Mesodermal cell (in vitro differentiated cells): ENCODE results near the gene CFAP97. TPM values are rescaled to one million over a fixed set of nuclear protein-coding genes. Genes with fewer than 3 reads are reported as not detected.
"Not testable (repeated sequence)": the region's sequence is repeated elsewhere in the genome, so short reads cannot be mapped to it uniquely, and the experiment has no call there.

ENCODE experiments used
- H3K27ac ChIP-seq: 2 replicates; pipeline ENCODE4 v1.7.0; 2013; ENCODE audit warnings: mild to moderate bottlenecking, low read depth, low read length, moderate library complexity; ENCODE audit not compliant: severe bottlenecking
- H3K36me3 ChIP-seq: 2 replicates; pipeline ENCODE4 v1.7.1; 2013; ENCODE audit warnings: mild to moderate bottlenecking, low read length, moderate library complexity; ENCODE audit not compliant: control insufficient read depth, insufficient read depth
- H3K4me1 ChIP-seq: one replicate; pipeline ENCODE4 v1.7.1; 2013; ENCODE audit warnings: mild to moderate bottlenecking, low read length; ENCODE audit not compliant: insufficient read depth, control insufficient read depth, poor library complexity, severe bottlenecking
- H3K4me3 ChIP-seq: 2 replicates; pipeline ENCODE4 v1.7.0; 2013; ENCODE audit warnings: low read length, control low read depth, mild to moderate bottlenecking; ENCODE audit not compliant: insufficient read depth, poor library complexity, severe bottlenecking; ENCODE audit errors: extremely low read depth
- H3K9me3 ChIP-seq: 2 replicates; pipeline ENCODE4 v1.7.1; 2013; ENCODE audit warnings: mild to moderate bottlenecking, low read length, moderate library complexity; ENCODE audit not compliant: control insufficient read depth
- WGBS, 2 experiments: methylation state at CpG; one replicate each; pipeline ENCODE4 v1.1.5; 2013; ENCODE audit warnings: missing lambda C conversion rate in 2 of 2; ENCODE audit not compliant: insufficient coverage in 2 of 2; 5-methylcytosine and 5-hydroxymethylcytosine counted together
- polyA plus RNA-seq, 2 experiments: library from polyadenylated mRNA; stranded (reverse); fragments of 50-300 nt; gene quantifications; one replicate each; pipeline ENCODE4 v1.2.3, GENCODE V29; 2013

CFAP97 gene
- 20.4 TPM for polyA plus RNA-seq (2013, experiment 1 of 2)
- polyA plus RNA-seq (2013, experiment 2 of 2): 21.3 TPM

- peaks cover 4% of the 10 kb centered on the region for H3K36me3 ChIP-seq
- 1% methylated on average over 68 to 92 of the region's 103 CpGs for WGBS, 2 experiments
- no peaks in the 10 kb centered on the region for H3K9me3 ChIP-seq
- H3K4me1 ChIP-seq: peaks cover 4% of the 10 kb centered on the region
- peak within 1 kb of the TSS; percentile 67 for H3K27ac ChIP-seq
- H3K4me3 ChIP-seq: peak within 1 kb of the TSS; percentile 55
Observed at GRCh38 chr4:185203486-185204237, at the start of gene CFAP97. CFAP97 (minus strand) TSS chr4:185204000; CDS start chr4:185191196, 12,804 bp downstream.

- H3K27ac ChIP-seq: no peak overlapping the region
- no peak overlapping the region for H3K4me3 ChIP-seq
- no peaks in the 10 kb centered on the region for H3K36me3 ChIP-seq
- H3K4me1 ChIP-seq: no peaks in the 10 kb centered on the region
- no CpG with 5 or more reads among the region's 2 CpGs for WGBS, 2 experiments
- H3K9me3 ChIP-seq: no peaks in the 10 kb centered on the region
Observed at GRCh38 chr4:185249105-185249504, 45.3 kb upstream of the CFAP97 start.

- WGBS, 2 experiments: 92 to 93% methylated on average over 2 of the region's 3 CpGs
- Histone ChIP-seq H3K4me1 (no peaks in the 10 kb centered on the region), H3K9me3 (no peaks in the 10 kb centered on the region), H3K27ac (no peak overlapping the region), H3K4me3 (no peak overlapping the region), H3K36me3 (no peaks in the 10 kb centered on the region)
Observed at GRCh38 chr4:185248393-185249039, 44.7 kb upstream of the CFAP97 start.

DNA sequence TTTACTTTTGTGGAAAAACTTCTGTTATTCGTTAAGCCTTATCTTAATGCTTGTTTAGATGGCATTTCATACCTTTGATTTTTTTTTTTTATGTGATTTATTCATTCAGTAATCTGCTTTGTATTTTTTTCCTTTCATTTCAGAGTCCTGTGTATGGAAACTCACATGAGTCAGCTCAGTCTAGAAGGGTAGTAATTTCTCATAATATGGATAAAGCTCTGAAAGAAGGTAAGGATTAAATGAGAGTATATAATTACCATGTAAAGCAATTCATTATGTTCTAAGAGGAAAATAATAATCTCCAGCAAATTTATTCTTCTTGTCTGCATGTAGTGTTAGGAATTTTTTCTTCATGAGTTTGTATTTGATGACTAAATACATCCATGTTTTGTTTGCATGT lies 43.4 kb upstream of the CFAP97 start:
- no peak overlapping the region for H3K27ac ChIP-seq
- H3K36me3 ChIP-seq: no peaks in the 10 kb centered on the region
- no peaks in the 10 kb centered on the region for H3K9me3 ChIP-seq
- no peaks in the 10 kb centered on the region for H3K4me1 ChIP-seq
- H3K4me3 ChIP-seq: no peak overlapping the region
- WGBS, 2 experiments: no CpG with 5 or more reads among the region's 1 CpG

DNA sequence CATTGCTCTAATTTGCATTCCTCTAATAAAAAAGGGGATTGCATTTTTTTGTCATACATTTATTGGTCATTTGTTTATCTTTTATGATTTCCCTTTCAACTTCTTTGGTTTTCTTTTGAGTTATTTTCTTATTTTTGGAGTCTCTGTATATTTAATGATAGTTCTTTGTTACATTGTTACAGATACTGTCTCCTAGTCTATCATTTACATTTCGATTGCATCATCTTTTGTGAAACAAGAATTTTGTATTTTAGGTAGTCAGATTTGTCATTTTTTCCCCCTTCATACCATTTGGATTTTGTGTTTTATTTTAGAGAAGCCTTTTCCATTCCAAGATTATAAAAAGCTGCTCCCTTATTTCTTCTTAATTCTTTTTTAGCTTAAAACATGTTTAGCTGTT lies 42.7 kb upstream of the CFAP97 start:
- no CpG with 5 or more reads among the region's 1 CpG for WGBS, 2 experiments
- no peak overlapping the region for H3K27ac ChIP-seq

DNA sequence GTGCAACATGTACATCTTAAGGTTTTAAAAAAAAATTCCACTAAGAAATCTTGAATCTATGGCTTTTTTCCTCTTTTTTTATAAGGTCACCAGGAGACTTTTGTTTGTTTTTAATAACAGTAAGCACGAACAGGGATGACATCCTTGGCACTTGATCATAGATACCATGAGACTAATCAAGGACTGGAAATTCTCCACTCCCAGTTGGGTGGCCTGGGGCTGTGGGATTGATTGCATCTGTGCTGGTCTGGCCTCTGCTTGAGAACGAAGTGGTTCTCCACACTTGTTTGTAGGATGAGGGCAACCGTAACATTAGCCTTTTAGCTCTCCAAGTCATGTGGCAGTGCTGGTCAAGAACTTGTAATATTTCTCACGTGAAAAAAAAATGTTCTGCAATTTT lies 41.0 kb upstream of the CFAP97 start:
- Histone ChIP-seq H3K27ac (peak overlapping the region; percentile 16), H3K9me3 (no peaks in the 10 kb centered on the region)
- 93 to 94% methylated on average over 2 to 3 of the region's 4 CpGs for WGBS, 2 experiments

More for the DNA sequence above, 42.7 kb upstream of the CFAP97 start:
- Histone ChIP-seq H3K9me3 (no peaks in the 10 kb centered on the region), H3K36me3 (no peaks in the 10 kb centered on the region), H3K4me1 (no peaks in the 10 kb centered on the region), H3K4me3 (no peak overlapping the region)

GRCh38 chr4:185243879-185244278 lies 40.1 kb upstream of the CFAP97 start:
- WGBS, 2 experiments: 71 to 94% methylated on average over 1 to 4 of the region's 4 CpGs
- Histone ChIP-seq H3K4me3 (no peak overlapping the region), H3K9me3 (peaks cover 4% of the 10 kb centered on the region), H3K36me3 (peaks cover 3% of the 10 kb centered on the region), H3K27ac (no peak overlapping the region), H3K4me1 (no peaks in the 10 kb centered on the region)

More for the DNA sequence above, 41.0 kb upstream of the CFAP97 start:
- Histone ChIP-seq H3K4me3 (no peak overlapping the region), H3K36me3 (no peaks in the 10 kb centered on the region), H3K4me1 (no peaks in the 10 kb centered on the region)

DNA sequence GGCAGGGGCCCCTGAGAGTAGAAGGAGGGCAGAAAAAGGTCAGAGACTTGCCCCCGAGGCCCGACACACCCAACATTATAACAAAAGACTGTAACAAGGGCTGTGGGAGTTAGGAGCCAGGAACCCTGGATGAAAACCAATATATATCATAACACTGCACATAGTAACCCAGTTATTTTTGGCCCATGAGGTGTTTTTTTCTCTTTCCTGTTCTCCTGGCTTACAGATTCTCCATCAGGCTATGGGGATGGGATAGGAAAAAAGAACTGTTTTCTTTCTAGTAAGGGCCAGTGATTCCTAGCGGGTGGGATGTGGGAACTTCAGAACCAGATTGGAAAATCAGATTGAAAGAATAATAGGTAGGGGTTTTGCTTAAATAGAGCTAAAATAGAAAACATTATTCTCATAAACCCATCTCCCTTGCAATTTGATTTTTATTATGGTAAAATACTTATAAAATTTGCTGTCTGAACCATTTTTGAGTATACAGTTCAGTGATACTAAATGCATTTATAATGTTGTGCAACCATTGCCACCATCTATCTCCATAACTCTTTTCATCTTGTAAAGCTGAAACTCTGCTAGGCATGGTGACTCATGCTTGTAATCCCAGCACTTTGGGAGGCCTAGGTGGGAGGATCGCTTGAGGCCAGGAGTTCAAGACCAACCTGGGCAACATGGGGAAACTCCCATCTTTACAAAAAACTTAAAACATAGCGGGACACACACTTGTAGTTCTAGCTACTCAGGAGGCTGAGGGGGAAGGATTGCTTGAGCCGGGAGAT lies 39.1 kb upstream of the CFAP97 start:
- 80 to 100% methylated on average over 1 to 3 of the region's 6 CpGs for WGBS, 2 experiments
- Histone ChIP-seq H3K27ac (no peak overlapping the region), H3K4me1 (no peaks in the 10 kb centered on the region), H3K36me3 (peaks cover 5% of the 10 kb centered on the region), H3K4me3 (no peak overlapping the region), H3K9me3 (peaks cover 14% of the 10 kb centered on the region)

DNA sequence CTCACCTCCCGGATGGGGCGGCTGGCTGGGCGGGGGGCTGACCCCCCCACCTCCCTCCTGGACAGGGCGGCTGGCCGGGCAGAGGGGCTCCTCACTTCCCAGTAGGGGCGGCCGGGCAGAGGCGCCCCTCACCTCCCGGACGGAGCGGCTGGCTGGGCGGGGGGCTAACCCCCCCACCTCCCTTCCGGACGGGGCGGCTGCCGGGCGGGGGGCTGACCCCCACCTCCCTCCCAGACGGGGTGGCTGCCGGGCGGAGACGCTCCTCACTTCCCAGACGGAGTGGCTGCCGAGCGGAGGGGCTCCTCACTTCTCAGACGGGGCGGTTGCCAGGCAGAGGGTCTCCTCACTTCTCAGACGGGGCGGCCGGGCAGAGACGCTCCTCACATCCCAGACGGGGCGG lies 36.7 kb upstream of the CFAP97 start:
- H3K4me1 ChIP-seq, H3K27ac ChIP-seq, H3K4me3 ChIP-seq, H3K36me3 ChIP-seq: not testable (repeated sequence)
- WGBS, 2 experiments: no CpG with 5 or more reads among the region's 32 CpGs
- H3K9me3 ChIP-seq: peaks cover 14% of the 10 kb centered on the region

DNA sequence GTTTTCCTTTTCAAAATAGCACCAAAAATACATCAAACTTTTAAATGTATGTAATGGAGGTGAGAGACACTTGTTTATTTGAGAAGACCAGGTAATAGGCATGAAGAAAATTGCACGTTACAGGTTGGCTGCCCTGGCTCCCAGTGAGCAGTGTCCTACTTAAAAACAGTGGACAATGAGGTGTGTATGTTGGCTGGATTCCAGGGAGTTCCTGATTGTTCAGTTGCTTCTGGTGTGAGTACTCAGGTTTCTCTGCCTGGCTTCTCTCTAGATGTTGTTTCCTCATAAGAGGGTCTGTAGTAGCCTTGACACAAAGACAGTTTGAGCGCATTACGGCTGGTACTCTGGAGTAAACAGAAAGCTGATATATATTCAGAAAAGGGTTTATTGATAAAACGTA lies 35.0 kb upstream of the CFAP97 start:
- Histone ChIP-seq H3K27ac (no peak overlapping the region), H3K9me3 (peaks cover 14% of the 10 kb centered on the region), H3K4me1 (peaks cover 12% of the 10 kb centered on the region), H3K4me3 (no peak overlapping the region), H3K36me3 (peaks cover 5% of the 10 kb centered on the region)
- 85 to 88% methylated on average over 2 to 4 of the region's 4 CpGs for WGBS, 2 experiments
